Natural killer cell (primary cell): Measurements from ENCODE around the gene DUT. TPM values are rescaled to one million over a fixed set of nuclear protein-coding genes. Genes with fewer than 3 reads are reported as not detected.

Experiments
- ATAC-seq, 3 donors: fragments of 150-1000 bp in 2 of 3; fragments of 200-7000 bp in 1 of 3; cut with Tn5 transposase; 1 replicate in 1 of 3; 2 replicates in 2 of 3; pipeline ENCODE4 v1.10.0; 2021; ENCODE audit warnings: mild to moderate bottlenecking in 2 of 3, moderate library complexity in 2 of 3
- DNase-seq, 2 donors: peaks; one replicate each; pipeline versions ENCODE4 v3.0.0 to v3.0.0-alpha.2; 2013 to 2021; ENCODE audit warnings: mixed read lengths in 1 of 2
- H3K27ac ChIP-seq: one replicate; pipeline ENCODE4 v1.5.1; 2013; ENCODE audit warnings: mild to moderate bottlenecking, low read length
- H3K27me3 ChIP-seq: one replicate; pipeline ENCODE4 v1.6.1; 2013; ENCODE audit warnings: low read length; ENCODE audit not compliant: control insufficient read depth, insufficient read depth
- H3K36me3 ChIP-seq: one replicate; pipeline ENCODE4 v1.6.1; 2013; ENCODE audit warnings: low read length; ENCODE audit not compliant: control insufficient read depth, insufficient read depth
- H3K4me1 ChIP-seq: one replicate; pipeline ENCODE4 v1.6.1; 2013; ENCODE audit warnings: low read length; ENCODE audit not compliant: control insufficient read depth, insufficient read depth
- H3K4me3 ChIP-seq: one replicate; pipeline ENCODE4 v1.5.1; 2013; ENCODE audit warnings: low read length
- H3K9me3 ChIP-seq: one replicate; pipeline ENCODE4 v1.6.1; 2013; ENCODE audit warnings: low read length; ENCODE audit not compliant: control insufficient read depth, insufficient read depth
- H3K27ac Mint-ChIP-seq, 2 donors: one replicate each; pipeline ENCODE4 v1.8.0; 2022; ENCODE audit warnings: mild to moderate bottlenecking in 2 of 2, mixed read lengths in 2 of 2, moderate library complexity in 1 of 2
- H3K27me3 Mint-ChIP-seq, 2 donors: one replicate each; pipeline ENCODE4 v1.8.0; 2022; ENCODE audit warnings: low read depth in 2 of 2, mixed read lengths in 2 of 2
- H3K36me3 Mint-ChIP-seq: one replicate; pipeline ENCODE4 v1.8.0; 2022; ENCODE audit warnings: mixed read lengths
- H3K4me1 Mint-ChIP-seq, 2 donors: one replicate each; pipeline ENCODE4 v1.8.0; 2022; ENCODE audit warnings: mixed read lengths in 2 of 2
- H3K4me3 Mint-ChIP-seq: one replicate; pipeline ENCODE4 v1.8.0; 2022; ENCODE audit warnings: mild to moderate bottlenecking, moderate library complexity, mixed read lengths
- H3K9me3 Mint-ChIP-seq, 2 donors: one replicate each; pipeline ENCODE4 v1.8.0; 2022; ENCODE audit warnings: mixed read lengths in 2 of 2
- CTCF ChIP-seq: fragments of 200-600 bp; IDR thresholded peaks from one replicate; pipeline ENCODE4 v1.8.0; 2022; ENCODE audit warnings: antibody characterized with exemption
- WGBS: methylation state at CpG from one replicate; pipeline ENCODE4 v1.1.7; 2013; ENCODE audit warnings: missing lambda C conversion rate; ENCODE audit not compliant: insufficient coverage; 5-methylcytosine and 5-hydroxymethylcytosine counted together
- intact Hi-C: fragments of 100-400 bp; cut with micrococcal nuclease; formaldehyde crosslinking; loops from one replicate; pipeline ENCODE4 v1.14.2; 2022
- total RNA-seq, 4 donors: library from RNA; stranded (reverse); fragments of 120-200 nt in 1 of 4; gene quantifications; one replicate each; pipeline versions ENCODE4 v1.2.3 to v1.2.4, GENCODE V29; 2013 to 2022

DUT gene
- total RNA-seq, 3 donors from 2014 or later (not counting 1 experiment from before 2014, with no cell fraction given): 34.4 to 48.3 (median 44.8) TPM

GRCh38 chr15:48354694-48355303, 23.6 kb downstream of the DUT start:
- no peaks in the 10 kb centered on the region for H3K36me3 ChIP-seq
- no peak for ATAC-seq
- WGBS: 80% methylated on average over 9 of the region's 9 CpGs
- intact Hi-C loops: no loop called here
- no peaks in the 10 kb centered on the region for H3K36me3 Mint-ChIP-seq
- no peak overlapping the region for H3K4me3 Mint-ChIP-seq
- TF ChIP-seq CTCF: no peak
- H3K27ac ChIP-seq: no peak overlapping the region
- no peak overlapping the region for H3K4me3 ChIP-seq
- no peaks in the 10 kb centered on the region for H3K27me3 ChIP-seq
- no peaks in the 10 kb centered on the region for H3K9me3 Mint-ChIP-seq
- no peaks in the 10 kb centered on the region for H3K4me1 ChIP-seq
- H3K4me1 Mint-ChIP-seq: peaks cover 7% of the 10 kb centered on the region in 2 donors
- H3K9me3 ChIP-seq: no peaks in the 10 kb centered on the region
- DNase-seq: no peak
- peaks cover 0 to 9% of the 10 kb centered on the region in 2 donors for H3K27me3 Mint-ChIP-seq
- no peak overlapping the region for H3K27ac Mint-ChIP-seq

GRCh38 chr15:48355377-48355776, 24.1 kb downstream of the DUT start:
- no peak overlapping the region for H3K4me3 ChIP-seq
- no peaks in the 10 kb centered on the region for H3K9me3 ChIP-seq
- TF ChIP-seq CTCF: no peak
- intact Hi-C loops: no loop called here
- Mint-ChIP-seq H3K27me3 (peaks cover 0 to 9% of the 10 kb centered on the region in 2 donors), H3K4me3 (no peak overlapping the region), H3K27ac (no peak overlapping the region), H3K36me3 (no peaks in the 10 kb centered on the region), H3K4me1 (peaks cover 7% of the 10 kb centered on the region in 2 donors), H3K9me3 (no peaks in the 10 kb centered on the region)
- 43% methylated on average over 3 of the region's 6 CpGs for WGBS
- no peak overlapping the region for H3K27ac ChIP-seq
- ATAC-seq (no peak), DNase-seq (no peak)
- H3K36me3 ChIP-seq: no peaks in the 10 kb centered on the region
- no peaks in the 10 kb centered on the region for H3K4me1 ChIP-seq
- H3K27me3 ChIP-seq: no peaks in the 10 kb centered on the region

- no peak for TF ChIP-seq CTCF
- Mint-ChIP-seq H3K27me3 (no peaks in the 10 kb centered on the region), H3K4me3 (no peak overlapping the region), H3K4me1 (peaks cover 0 to 7% of the 10 kb centered on the region in 2 donors), H3K36me3 (no peaks in the 10 kb centered on the region), H3K9me3 (no peaks in the 10 kb centered on the region), H3K27ac (no peak overlapping the region)
- WGBS: 30% methylated on average over 2 of the region's 3 CpGs
- Histone ChIP-seq H3K27ac (no peak overlapping the region), H3K4me1 (no peaks in the 10 kb centered on the region), H3K9me3 (no peaks in the 10 kb centered on the region), H3K4me3 (no peak overlapping the region), H3K36me3 (no peaks in the 10 kb centered on the region), H3K27me3 (no peaks in the 10 kb centered on the region)
- intact Hi-C loops: no loop called here
- ATAC-seq: no peak
- peak in 1 of 2 donors; percentile 11 for DNase-seq
Observed at GRCh38 chr15:48358229-48359152, 27.3 kb downstream of the DUT start.
